ENCODE results near the gene ABCC3.

DNA sequence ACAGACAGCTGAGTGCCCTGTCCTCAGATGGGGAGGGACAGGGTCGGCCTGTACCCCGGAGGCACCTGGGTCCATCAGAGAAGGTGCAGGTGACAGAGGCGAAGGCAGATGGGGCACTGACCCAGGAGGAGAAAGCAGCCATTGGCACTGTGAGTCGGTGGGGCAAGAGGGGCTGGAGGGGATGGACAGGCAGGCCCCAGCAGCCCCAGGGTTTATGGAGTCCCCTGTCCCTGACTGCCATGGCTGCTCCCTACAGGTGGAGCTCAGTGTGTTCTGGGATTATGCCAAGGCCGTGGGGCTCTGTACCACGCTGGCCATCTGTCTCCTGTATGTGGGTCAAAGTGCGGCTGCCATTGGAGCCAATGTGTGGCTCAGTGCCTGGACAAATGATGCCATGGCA is 40.9 kb downstream of the ABCC3 start:
- TF ChIP-seq, protein P1, sequence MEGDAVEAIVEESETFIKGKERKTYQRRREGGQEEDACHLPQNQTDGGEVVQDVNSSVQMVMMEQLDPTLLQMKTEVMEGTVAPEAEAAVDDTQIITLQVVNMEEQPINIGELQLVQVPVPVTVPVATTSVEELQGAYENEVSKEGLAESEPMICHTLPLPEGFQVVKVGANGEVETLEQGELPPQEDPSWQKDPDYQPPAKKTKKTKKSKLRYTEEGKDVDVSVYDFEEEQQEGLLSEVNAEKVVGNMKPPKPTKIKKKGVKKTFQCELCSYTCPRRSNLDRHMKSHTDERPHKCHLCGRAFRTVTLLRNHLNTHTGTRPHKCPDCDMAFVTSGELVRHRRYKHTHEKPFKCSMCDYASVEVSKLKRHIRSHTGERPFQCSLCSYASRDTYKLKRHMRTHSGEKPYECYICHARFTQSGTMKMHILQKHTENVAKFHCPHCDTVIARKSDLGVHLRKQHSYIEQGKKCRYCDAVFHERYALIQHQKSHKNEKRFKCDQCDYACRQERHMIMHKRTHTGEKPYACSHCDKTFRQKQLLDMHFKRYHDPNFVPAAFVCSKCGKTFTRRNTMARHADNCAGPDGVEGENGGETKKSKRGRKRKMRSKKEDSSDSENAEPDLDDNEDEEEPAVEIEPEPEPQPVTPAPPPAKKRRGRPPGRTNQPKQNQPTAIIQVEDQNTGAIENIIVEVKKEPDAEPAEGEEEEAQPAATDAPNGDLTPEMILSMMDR (IDR thresholded peaks at IDR 0.05): no peak
- TF ChIP-seq EP300 (IDR thresholded peaks at IDR 0.05) (no peak), POLR2A (IDR thresholded peaks at IDR 0.05) (no peak)
